HG03139 (cell line): ENCODE data around the gene CSTPP1.

Experiments used
- ATAC-seq: cut with Tn5 transposase; IDR thresholded peaks from one replicate; pipeline ENCODE4 v1.9.1; 2021; ENCODE audit not compliant: unreplicated experiment

The CSTPP1 gene

DNA sequence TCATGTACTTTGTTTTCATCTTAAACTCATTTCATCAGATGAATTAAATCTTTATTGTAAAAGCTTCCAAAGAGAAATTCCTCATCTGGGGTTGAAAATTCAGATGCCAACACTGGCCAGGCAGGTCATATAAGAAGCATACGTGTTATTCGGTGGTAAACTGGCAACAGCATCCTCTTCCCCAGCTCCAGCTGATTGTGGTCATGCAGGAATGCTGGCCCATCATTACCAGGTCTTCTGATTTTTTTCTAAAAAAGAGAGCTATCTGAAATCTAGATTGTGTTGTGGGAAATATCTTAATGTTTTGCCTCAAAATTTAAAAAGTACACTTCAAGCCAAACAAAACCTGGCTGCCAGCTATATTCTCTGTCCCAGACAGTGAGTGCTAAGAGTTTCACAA is 186.5 kb downstream of the CSTPP1 start:
- no peak for ATAC-seq

- no peak for ATAC-seq
Measured at GRCh38 chr11:47124675-47125074, 188.1 kb downstream of the CSTPP1 start.

DNA sequence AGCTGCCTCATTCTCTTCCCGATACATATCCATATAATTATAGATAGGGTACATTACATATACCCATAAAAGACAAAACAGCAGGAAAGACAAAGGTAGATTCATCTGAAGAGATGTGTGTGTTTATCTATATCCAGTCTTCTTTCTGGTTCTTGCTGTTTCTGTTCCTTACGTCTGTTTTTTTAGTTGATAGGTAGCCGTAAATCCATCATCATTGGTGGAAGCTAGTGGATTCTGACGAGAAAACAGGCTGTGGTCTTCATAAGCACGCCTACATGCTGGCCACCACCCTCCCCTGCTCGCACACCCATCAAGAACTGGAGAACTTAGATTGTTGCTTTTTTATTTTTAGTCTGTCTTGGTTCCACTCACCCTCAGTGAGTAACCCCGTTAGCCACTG is 188.5 kb downstream of the CSTPP1 start:
- no peak for ATAC-seq

- ATAC-seq = no peak
Measured at GRCh38 chr11:47127213-47127612, 190.7 kb downstream of the CSTPP1 start.

- no peak for ATAC-seq
Measured at GRCh38 chr11:47130543-47130942, 194.0 kb downstream of the CSTPP1 start.

- ATAC-seq = no peak
Measured at GRCh38 chr11:47131136-47131535, 194.6 kb downstream of the CSTPP1 start.

- no peak for ATAC-seq
Measured at GRCh38 chr11:47132490-47132889, 195.9 kb downstream of the CSTPP1 start.

- no peak for ATAC-seq
Measured at GRCh38 chr11:47132981-47133380, 196.4 kb downstream of the CSTPP1 start.

- no peak for ATAC-seq
Measured at GRCh38 chr11:47136327-47136726, 199.8 kb downstream of the CSTPP1 start.

- no peak for ATAC-seq
Measured at GRCh38 chr11:47136921-47137320, 200.4 kb downstream of the CSTPP1 start.

DNA sequence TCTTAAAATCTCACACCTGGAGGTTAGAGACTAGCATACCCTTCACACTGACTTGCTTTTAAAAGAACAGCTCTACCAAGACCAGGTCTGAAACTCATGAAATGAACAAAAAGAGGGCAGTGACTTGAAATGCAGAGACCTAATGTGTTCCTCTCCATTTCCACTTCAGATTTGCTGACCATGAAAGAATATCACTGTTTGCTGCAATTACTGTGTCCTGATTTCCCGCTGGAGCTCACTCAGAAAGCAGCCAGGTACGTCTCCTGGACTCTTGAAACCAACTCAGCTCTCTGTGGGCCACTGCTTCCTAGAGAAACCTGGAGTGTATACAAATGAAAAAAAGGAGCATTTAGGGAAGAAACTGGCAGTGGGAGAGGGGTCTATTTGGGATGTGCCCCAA is 200.9 kb downstream of the CSTPP1 start:
- no peak for ATAC-seq

- ATAC-seq = no peak
Measured at GRCh38 chr11:47139878-47140277, 203.3 kb downstream of the CSTPP1 start.

- ATAC-seq = no peak
Measured at GRCh38 chr11:47143322-47143721, 206.8 kb downstream of the CSTPP1 start.

- ATAC-seq = no peak
Measured at GRCh38 chr11:47144541-47144940, 208.0 kb downstream of the CSTPP1 start.

- no peak for ATAC-seq
Measured at GRCh38 chr11:47147250-47147649, 210.7 kb downstream of the CSTPP1 start.

DNA sequence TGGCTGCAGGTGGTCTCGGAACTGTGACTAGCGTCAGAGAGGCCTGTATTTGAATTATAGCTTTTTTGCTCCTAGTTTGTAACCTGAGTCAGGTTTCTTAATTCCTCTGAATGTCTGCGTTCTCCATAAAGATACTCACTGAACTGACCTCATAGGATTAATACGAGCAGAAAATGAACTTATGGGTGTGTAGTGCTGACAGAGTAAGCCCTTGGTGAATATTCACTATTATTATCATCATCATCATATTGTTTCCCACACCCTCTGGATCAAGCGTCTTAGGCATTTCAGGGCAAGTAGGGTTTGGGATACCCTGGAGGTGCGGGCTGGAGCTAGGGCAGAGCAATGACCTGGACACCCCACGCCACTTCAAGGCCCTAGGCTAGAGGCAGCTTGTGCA is 211.1 kb downstream of the CSTPP1 start:
- no peak for ATAC-seq

GRCh38 chr11:47148270-47148669 is 211.7 kb downstream of the CSTPP1 start:
- ATAC-seq = no peak

DNA sequence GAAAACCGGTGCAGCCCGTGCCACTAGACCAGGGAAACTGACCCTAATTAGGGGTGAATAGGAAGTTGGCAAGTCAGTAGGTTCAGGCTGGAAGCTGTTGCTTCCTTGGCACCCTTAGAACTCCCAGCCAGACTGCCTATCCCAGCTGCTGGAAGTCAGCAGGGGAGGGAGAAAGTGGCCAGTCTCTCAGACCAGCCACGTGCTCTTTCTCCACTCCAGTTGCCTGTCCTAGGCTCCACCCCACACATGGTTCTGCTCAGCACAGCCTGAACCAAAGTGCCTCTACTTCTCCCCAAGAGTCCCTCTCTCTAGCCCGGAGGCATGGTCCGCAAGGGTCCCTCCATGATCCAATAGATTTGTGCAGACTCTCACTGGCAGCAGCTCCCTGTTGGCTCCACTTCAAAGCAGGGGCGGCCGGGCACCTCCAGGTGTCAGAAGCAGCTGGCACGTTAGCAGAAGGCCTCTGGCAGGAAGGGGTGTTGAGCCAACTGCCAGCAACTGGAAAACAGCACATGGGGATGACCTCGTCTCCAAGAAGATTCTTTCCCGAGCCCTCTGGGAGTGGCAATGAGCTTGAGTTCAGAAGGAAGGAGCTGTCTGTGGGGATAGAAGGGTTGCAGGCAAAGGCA is 212.5 kb downstream of the CSTPP1 start:
- no peak for ATAC-seq

DNA sequence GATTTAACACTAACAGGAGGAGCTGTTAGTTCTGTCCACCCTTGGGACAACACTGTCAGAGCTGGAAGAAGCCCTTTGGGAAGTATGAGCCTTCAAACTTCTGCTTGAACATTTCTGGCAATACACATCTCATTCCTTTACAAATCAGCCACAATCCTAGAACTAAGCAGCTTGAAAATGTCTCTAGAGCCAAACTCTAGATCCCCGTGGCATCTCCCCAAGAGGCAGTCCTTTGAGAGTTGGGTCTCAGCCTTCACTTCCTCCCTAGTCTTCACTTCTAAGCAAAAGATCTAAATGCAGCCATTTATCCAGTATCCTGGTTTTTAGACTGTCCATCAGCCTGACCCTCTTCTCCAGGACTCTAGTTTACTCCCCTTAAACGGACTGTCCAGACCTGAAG is 213.2 kb downstream of the CSTPP1 start:
- no peak for ATAC-seq

- ATAC-seq = no peak
Measured at GRCh38 chr11:47152126-47152952, 215.8 kb downstream of the CSTPP1 start.

DNA sequence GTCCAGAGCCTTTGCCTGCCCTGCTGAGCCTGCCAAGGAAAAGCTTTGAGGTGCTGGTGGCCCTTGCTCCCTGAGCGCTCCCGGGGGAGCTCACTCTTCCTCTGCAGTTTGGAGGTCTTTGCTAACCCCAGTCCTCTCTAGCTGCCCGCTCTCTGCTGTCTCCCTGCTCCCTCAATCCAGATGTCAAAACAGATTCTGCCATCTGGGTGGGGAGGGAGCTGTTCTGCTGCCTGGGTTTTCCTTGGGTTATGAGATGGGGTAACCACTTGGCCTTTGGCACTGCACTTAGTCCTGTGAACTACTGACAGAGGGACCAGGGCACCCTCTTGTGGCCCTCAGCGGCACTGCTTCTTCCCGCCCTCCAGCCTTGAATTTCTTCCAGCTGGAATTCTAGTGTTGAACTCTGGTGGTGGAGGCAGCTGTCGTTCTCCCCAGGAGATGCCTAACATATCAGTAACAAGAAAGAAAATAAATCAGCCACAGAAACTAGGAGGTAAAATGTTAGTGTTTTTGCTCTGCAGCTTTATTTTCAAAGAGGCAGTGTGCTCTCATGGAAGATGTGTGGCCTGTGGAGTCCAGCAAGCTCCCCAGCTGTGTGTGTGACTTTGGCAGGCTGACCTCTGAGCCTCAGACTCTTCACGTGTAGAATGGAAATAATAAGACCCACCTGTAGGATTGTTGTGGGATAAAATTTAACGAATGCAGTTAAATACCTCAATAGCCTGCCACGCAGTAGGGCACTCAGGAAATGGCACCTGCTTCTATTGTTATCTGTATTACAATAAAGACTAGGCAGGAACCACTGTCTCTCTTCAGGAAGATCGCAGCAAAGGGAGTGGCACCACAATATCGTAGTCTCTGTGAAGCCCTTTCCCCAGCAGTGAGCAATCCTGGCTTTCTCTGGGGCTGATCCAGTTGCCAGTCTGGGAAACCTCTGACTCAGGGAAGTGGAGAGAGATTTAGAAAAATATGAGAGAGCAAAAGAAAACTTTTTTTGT is 216.7 kb downstream of the CSTPP1 start:
- ATAC-seq = no peak
